ENCODE results near the gene NUP214. TPM values are rescaled to one million over a fixed set of nuclear protein-coding genes. Genes with fewer than 3 reads are reported as not detected.
"Not testable (repeated sequence)": the region's sequence is repeated elsewhere in the genome, so short reads cannot be mapped to it uniquely, and the experiment has no call there.

NUP214 gene
- total RNA-seq, 2 experiments from 2014 or later = 19.7 to 69.6 TPM

DNA sequence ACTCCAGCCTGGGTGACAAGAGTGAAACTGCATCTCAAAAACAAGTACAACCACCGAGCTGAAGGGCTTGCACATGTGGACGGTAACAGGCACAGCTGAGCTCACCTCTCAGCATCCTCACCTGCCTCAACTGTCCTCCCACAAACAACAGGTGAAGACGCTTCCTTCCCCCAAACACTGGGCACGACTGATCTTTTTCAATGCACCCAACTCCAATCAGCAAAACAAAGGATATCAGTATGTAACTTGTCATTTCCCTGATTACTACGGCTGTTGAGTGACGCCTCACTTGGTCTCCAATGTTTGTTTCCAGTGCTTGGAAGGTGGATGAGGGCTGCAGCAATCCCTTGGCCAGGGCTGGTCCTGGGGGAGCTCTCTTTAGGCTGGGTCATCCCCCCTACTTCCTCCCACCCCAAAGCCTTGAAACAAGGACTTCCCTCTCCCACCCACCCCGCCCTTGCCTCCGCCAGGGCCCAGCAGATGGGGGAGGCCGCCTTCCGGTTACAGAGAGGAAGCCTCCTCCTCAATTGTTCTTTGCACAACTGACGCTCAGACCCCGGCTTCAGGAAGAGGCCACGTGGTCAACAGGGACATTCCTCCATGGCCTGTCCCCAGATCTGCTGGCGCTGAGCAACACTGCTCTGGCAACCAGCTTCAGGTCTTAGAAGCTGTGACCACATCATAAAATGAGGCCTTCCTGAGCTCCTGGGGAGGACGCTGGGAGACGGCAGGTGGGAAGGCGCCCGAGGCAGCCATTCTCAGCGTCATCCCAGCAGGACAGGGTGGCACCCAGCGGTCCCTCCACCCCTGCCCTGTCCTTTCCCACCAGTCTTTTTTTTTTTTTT lies 145.0 kb downstream of the NUP214 start:
- Histone ChIP-seq H3K27ac (ENCODE audit: low read depth, low read length, poor library complexity, severe bottlenecking) (peak overlapping the region; percentile 98), H3K36me3 (ENCODE audit: insufficient read depth, low read length) (peaks cover 26% of the 10 kb centered on the region), H2AFZ (ENCODE audit: low read length) (no peak overlapping the region), H3K9me2 (ENCODE audit: insufficient read depth, low read length) (no peaks in the 10 kb centered on the region), H3K4me3 (ENCODE audit: low read depth, low read length, poor library complexity, severe bottlenecking) (peak overlapping the region; percentile 56), H3K4me2 (ENCODE audit: low read length) (peak overlapping the region; percentile 74), H3K9me3 (ENCODE audit: low read length) (no peaks in the 10 kb centered on the region), H3K4me1 (ENCODE audit: insufficient read depth, low read length, poor library complexity, severe bottlenecking) (peaks cover 87% of the 10 kb centered on the region), H4K20me1 (ENCODE audit: insufficient read depth, low read length) (no peaks in the 10 kb centered on the region), H3K79me2 (ENCODE audit: insufficient read depth, low read depth, low read length) (peaks cover 100% of the 10 kb centered on the region)
- DNase-seq (ENCODE audit: low spot score) = peak; percentile 63
- intact Hi-C loops (cut with micrococcal nuclease; ENCODE audit: unreplicated experiment) = loop anchor here (10.0 kb wide), 1 partner anchor 404 kb away; no protein-coding TSS in a partner anchor
- TF ChIP-seq EZH2phosphoT487 (IDR thresholded peaks at IDR 0.05; ENCODE audit: borderline replicate concordance, low read depth, low read length) = no peak
- no peak for TF ChIP-seq CTCF (conservative IDR thresholded peaks at IDR 0.05; ENCODE audit: low read length)
- CTCF ChIA-PET (ENCODE audit: unreplicated experiment) = interaction anchor here (1.0 kb wide), 1 partner anchor 14 kb away, joined by 3 read pairs; no protein-coding TSS in a partner anchor
- POLR2A ChIA-PET = interaction anchor here (0.7 to 7.9 kb wide), 4 partner anchors 11 to 462 kb away, joined by 3 to 132 read pairs (median 4); no protein-coding TSS in a partner anchor
- no TSS peak for BruUV-seq (replicated peaks)

DNA sequence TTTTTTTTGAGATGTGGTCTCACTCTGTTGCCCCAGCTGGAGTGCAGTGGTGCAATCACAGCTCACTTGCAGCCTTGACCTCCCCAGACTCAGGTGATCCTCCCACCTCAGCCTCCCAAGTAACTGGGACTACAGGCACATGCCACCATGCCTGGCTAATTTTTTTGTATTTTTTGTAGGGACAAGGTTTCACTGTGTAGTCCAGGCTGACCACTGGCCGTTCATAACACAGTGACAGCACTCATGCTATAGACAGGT lies 145.6 kb downstream of the NUP214 start:
- CTCF ChIA-PET (ENCODE audit: unreplicated experiment) = interaction anchor here (1.0 kb wide), 1 partner anchor 14 kb away, joined by 3 read pairs; no protein-coding TSS in a partner anchor
- H3K4me2 ChIP-seq (ENCODE audit: low read length) = peak overlapping the region; percentile 74
- H3K9me3 ChIP-seq (ENCODE audit: low read length); H2AFZ ChIP-seq (ENCODE audit: low read length); BruUV-seq (replicated peaks); H3K9me2 ChIP-seq (ENCODE audit: insufficient read depth, low read length); DNase-seq (ENCODE audit: low spot score); H4K20me1 ChIP-seq (ENCODE audit: insufficient read depth, low read length): not testable (repeated sequence)
- H3K79me2 ChIP-seq (ENCODE audit: insufficient read depth, low read depth, low read length) = peaks cover 100% of the 10 kb centered on the region
- H3K36me3 ChIP-seq (ENCODE audit: insufficient read depth, low read length) = peaks cover 28% of the 10 kb centered on the region
- H3K27ac ChIP-seq (ENCODE audit: low read depth, low read length, poor library complexity, severe bottlenecking) = peak overlapping the region; percentile 98
- intact Hi-C loops (cut with micrococcal nuclease; ENCODE audit: unreplicated experiment) = loop anchor here (10.0 kb wide), 1 partner anchor 404 kb away; no protein-coding TSS in a partner anchor
- peak overlapping the region; percentile 56 for H3K4me3 ChIP-seq (ENCODE audit: low read depth, low read length, poor library complexity, severe bottlenecking)
- POLR2A ChIA-PET = interaction anchor here (1.3 to 7.9 kb wide), 3 partner anchors 16 to 462 kb away, joined by 4 to 132 read pairs (median 4); no protein-coding TSS in a partner anchor
- H3K4me1 ChIP-seq (ENCODE audit: insufficient read depth, low read length, poor library complexity, severe bottlenecking) = peaks cover 81% of the 10 kb centered on the region

- BruUV-seq (replicated peaks) = no TSS peak
- intact Hi-C loops (cut with micrococcal nuclease; ENCODE audit: unreplicated experiment) = loop anchor here (10.0 kb wide), 1 partner anchor 403 kb away; no protein-coding TSS in a partner anchor
- no peaks in the 10 kb centered on the region for H3K9me2 ChIP-seq (ENCODE audit: insufficient read depth, low read length)
- CTCF ChIA-PET (ENCODE audit: unreplicated experiment) = interaction anchor here (0.8 kb wide), 2 partner anchors 15 to 20 kb away, joined by 3 to 4 read pairs; no protein-coding TSS in a partner anchor
- no peaks in the 10 kb centered on the region for H4K20me1 ChIP-seq (ENCODE audit: insufficient read depth, low read length)
- H3K79me2 ChIP-seq (ENCODE audit: insufficient read depth, low read depth, low read length) = peaks cover 98% of the 10 kb centered on the region
- POLR2A ChIA-PET = interaction anchor here (0.7 to 7.9 kb wide), 3 partner anchors 17 to 461 kb away, joined by 3 to 132 read pairs (median 4); no protein-coding TSS in a partner anchor
- H3K4me2 ChIP-seq (ENCODE audit: low read length) = peak overlapping the region; percentile 74
- H3K27ac ChIP-seq (ENCODE audit: low read depth, low read length, poor library complexity, severe bottlenecking) = peak overlapping the region; percentile 98
- peaks cover 29% of the 10 kb centered on the region for H3K36me3 ChIP-seq (ENCODE audit: insufficient read depth, low read length)
- H3K4me1 ChIP-seq (ENCODE audit: insufficient read depth, low read length, poor library complexity, severe bottlenecking) = peaks cover 76% of the 10 kb centered on the region
- peak overlapping the region; percentile 56 for H3K4me3 ChIP-seq (ENCODE audit: low read depth, low read length, poor library complexity, severe bottlenecking)
- DNase-seq (ENCODE audit: low spot score) = peak; percentile 38
- H3K9me3 ChIP-seq (ENCODE audit: low read length) = no peaks in the 10 kb centered on the region
- TF ChIP-seq EZH2phosphoT487 (IDR thresholded peaks at IDR 0.05; ENCODE audit: borderline replicate concordance, low read depth, low read length) = no peak
- TF ChIP-seq CTCF (conservative IDR thresholded peaks at IDR 0.05; ENCODE audit: low read length) = no peak
- no peak overlapping the region for H2AFZ ChIP-seq (ENCODE audit: low read length)
Observed at GRCh38 chr9:131271506-131271931, 146.1 kb downstream of the NUP214 start.

All from OCI-LY7 (cell line).